Stimulated activated CD4-positive, alpha-beta T cell treated with anti-CD3 and anti-CD28 coated beads, Interleukin-15, amount 100 ng/mL, for 48 hours (primary cell): ENCODE results near the gene FGGY.
"Not testable (repeated sequence)": the region's sequence is repeated elsewhere in the genome, so short reads cannot be mapped to it uniquely, and the experiment has no call there.

Experiments
- DNase-seq, 2 donors: peaks; one replicate each; pipeline ENCODE4 v3.0.0-alpha.2; 2020; ENCODE audit warnings: low read depth in 2 of 2

The FGGY gene

GRCh38 chr1:59288046-59288445, 8.8 kb upstream of the FGGY start:
- DNase-seq, result no peak

DNA sequence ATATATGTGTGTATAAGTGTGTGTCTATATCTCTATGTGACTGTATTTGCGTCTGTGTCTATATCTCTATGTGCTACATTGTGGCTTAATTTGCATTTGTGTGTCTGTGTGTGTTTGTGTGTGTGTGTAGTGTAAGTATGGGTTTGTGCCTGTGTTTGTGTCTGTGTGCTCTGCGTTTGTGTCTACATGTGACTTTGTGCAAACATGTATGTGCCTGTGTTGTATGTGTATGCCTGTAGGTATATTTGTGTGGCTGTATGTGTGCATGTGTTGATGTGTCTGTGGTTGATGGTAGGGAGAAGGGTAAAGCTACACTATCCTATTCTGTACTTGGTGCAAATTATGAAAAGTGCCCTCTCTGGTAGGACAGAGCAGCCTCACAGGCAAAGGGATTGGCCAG, 7.3 kb upstream of the FGGY start:
- no peak for DNase-seq

DNA sequence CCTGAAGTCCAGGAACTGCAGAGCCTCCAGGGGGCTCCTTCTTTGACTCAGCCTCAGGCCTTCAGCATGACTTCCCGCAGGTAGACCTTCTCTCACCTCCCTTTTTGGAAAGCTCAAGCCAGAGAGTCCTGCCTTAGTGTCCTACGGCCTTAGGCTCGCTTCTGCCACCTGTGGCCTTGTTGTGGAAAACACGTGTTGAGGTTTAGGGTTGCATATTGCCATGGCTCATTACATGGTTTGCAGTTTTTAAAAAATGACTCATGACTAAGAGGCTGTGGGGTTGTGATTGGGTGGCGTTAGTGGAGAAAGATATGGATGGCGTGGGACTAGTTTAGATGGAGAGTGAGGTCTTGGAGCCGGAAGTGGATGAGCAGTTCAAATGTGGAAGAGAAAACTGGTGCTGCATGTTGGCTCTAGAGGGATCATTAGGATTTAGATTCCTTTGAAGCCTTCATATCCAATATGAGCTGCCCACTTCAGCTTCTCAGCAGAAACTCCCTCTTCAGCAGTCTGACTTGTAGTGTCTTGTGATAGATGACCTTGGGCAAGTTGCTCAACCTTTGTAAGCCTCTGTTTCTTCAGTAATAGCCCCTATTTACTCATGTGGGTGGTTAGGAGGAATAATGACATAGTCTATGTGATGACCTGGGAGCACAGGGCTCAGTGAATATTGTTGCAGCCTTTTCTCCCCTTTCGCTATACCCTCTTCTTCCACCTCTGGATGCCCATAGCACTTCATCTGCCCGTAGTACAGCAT, 6.5 kb upstream of the FGGY start:
- no peak for DNase-seq

DNA sequence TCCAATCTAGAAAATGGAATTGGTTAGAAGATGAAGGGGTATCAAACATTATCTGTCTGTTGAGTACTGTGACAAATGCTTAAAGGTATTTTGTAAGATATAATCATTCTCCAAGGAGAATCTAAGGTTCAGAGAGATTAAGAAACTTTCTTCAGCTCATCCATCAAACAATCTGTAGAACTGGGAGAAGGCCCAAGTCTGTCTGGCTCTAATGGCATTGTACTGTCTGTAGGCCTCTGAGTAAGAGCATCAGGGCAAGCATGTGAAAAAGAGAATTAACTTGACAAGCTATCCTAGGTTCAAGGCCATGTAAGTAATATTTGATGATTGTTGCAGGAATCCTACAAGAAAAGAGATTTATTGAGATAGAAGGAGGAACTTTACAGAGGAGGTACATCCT, 5.3 kb upstream of the FGGY start:
- DNase-seq, result no peak

- DNase-seq, result no peak
Measured at GRCh38 chr1:59292562-59292961, 4.3 kb upstream of the FGGY start.

- no peak for DNase-seq
Measured at GRCh38 chr1:59293206-59293605, 3.7 kb upstream of the FGGY start.

DNA sequence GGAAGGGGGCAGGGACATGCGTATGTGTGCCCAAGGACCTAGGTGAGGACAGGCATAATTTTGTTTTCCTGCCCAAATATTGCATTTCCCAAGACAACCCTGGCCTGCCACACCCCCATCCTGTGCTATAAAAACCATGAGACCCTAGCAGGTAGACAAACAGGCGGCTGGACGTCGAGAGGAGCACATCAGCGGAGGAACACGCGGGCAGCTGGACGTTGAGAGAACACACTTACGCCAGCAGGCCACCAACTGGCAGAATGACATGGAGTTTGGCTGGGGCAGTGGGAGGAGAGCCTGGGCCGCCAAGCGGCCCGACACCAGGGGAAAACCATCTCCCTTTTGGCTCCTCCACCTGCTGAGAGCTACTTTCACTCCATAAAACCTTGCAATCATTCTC, 3.0 kb upstream of the FGGY start:
- DNase-seq, result no peak

GRCh38 chr1:59294423-59294822, 2.5 kb upstream of the FGGY start:
- no peak for DNase-seq

DNA sequence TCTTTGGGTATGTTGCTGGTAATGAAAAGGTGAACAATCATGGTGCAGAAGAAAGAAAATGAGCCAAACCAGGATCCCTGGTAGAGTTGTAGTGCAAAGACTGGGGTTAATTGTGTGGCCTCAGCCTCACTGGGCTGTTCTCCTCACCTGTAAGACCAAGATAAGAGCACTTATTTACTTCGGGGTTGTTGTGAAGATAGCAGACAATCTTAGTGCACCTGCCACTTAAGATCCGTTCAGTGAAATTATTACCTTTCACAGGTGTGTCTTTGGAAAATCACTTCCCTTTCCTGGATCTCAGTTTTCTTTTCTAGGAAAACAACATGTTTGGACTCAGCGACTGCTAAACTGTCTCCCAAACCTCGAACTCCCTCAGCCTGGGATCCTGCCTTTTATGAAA, 1.3 kb upstream of the FGGY start:
- no peak for DNase-seq

DNA sequence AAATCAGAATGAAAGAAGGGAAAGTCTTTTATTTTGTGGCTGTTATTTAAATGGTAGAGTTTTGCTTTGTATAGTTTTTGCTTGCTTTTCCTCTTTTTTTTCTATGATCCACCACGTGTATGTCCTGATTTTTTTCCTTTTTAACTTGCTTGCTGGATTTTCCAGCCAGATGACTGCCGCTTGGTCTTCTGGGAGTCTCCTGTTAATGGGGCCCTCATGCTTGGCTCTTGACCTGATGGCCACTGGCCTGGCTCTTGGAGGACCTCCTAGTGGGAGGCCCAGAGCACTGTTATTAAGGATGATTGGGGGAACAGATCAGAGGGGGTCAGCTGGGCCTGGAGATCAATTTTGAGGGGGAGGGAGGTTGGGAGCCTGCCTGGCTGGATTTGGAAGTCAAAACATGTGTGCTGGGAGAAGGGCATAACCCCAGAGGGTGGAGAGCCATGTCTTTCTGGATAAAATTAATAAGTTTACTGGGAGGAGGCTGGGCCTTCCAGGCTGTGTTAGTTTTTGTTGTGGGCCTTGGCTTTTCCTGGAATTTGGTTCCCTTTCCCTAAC, 1.2 kb downstream of the FGGY start:
- no peak for DNase-seq

GRCh38 chr1:59298710-59299346, 1.9 kb downstream of the FGGY start:
- DNase-seq, result no peak

DNA sequence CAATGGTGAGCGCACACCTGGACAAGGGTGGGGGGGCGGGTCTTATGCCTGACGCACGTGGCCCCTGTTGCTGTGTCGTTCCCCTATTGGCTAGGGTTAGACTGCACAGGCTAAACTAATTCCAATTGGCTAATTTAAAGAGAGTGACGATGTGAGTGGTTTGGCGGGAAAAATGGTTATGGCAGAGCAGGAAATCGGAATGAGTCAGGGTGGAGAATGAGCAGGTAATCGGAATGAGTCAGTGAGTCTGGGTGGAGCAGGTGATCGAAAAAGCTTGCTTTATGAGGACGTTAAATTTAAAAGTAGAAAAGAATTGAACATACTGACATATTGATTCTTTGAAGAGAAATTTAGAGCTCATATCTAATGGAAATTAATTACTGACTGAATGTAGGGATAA, 2.8 kb downstream of the FGGY start:
- DNase-seq, result not testable (repeated sequence)

GRCh38 chr1:59302297-59302696, 5.4 kb downstream of the FGGY start:
- DNase-seq, result no peak

DNA sequence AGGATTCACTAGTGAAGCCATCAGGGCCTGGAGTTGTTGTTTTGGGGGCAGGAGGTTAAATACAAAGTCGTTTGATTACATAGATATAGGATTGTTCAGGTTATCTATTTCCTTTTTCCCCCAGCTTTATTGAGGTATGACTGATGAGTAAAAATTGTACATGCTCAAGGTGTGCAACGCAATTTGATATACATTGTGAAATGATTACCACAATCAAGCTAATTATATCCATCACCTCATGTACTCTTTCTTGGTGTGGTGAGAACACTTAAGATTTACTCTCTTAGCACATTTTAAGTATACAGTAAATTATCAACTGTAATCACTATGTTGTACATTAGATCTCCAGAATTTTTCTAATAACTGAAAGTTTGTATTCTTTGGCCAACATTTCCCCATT, 6.0 kb downstream of the FGGY start:
- DNase-seq, result no peak

- no peak for DNase-seq
Measured at GRCh38 chr1:59305188-59305587, 8.3 kb downstream of the FGGY start.

- no peak for DNase-seq
Measured at GRCh38 chr1:59307591-59307990, 10.7 kb downstream of the FGGY start.

GRCh38 chr1:59308839-59309238, 11.9 kb downstream of the FGGY start:
- no peak for DNase-seq

GRCh38 chr1:59309392-59309791, 12.5 kb downstream of the FGGY start:
- DNase-seq, result no peak

GRCh38 chr1:59309795-59310548, 13.1 kb downstream of the FGGY start:
- no peak for DNase-seq

DNA sequence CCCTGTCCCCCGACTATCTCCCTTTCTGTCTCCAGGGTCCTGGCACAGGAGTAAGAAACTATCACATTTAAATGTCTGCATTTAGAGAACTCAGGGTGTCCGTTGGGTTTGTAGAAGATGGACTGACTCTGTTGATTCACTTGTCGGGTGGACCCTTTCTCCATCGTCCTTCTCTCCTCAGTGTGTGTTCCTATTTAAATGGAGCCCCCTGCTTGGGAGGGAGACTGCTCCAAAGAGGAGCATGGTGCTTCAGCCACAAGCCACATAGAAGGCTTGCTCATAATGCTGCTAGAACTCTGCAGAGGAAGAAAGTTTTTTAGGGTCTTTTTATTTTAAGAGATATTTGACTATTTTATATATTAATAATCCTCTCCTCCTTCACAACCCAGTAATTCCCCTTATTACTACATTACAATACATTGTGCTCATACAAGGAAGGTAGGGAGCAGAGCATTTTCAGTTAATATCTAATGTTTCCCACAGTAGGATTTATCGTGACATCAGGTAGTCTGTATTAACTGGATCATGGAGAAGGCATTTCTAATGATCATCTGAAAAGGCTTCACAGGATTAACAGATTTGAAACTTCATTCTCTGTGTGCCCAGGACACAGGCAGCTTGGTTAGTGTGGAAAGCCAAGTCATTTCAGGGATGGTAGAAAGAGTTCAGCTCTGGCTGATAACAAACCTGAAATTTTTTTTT, 13.8 kb downstream of the FGGY start:
- no peak for DNase-seq

GRCh38 chr1:59314776-59315528, 18.1 kb downstream of the FGGY start:
- no peak for DNase-seq
